ENCODE measurements around the gene GOLGA8A. TPM values are rescaled to one million over a fixed set of nuclear protein-coding genes. Genes with fewer than 3 reads are reported as not detected.
A peak's percentile ranks its signal among the peaks of the same experiment; 100 is the strongest.
"Not testable (repeated sequence)": the region's sequence is repeated elsewhere in the genome, so short reads cannot be mapped to it uniquely, and the experiment has no call there.

The GOLGA8A gene
- total RNA-seq, 2 experiments from 2014 or later: 65.3 to 72.9 TPM

DNA sequence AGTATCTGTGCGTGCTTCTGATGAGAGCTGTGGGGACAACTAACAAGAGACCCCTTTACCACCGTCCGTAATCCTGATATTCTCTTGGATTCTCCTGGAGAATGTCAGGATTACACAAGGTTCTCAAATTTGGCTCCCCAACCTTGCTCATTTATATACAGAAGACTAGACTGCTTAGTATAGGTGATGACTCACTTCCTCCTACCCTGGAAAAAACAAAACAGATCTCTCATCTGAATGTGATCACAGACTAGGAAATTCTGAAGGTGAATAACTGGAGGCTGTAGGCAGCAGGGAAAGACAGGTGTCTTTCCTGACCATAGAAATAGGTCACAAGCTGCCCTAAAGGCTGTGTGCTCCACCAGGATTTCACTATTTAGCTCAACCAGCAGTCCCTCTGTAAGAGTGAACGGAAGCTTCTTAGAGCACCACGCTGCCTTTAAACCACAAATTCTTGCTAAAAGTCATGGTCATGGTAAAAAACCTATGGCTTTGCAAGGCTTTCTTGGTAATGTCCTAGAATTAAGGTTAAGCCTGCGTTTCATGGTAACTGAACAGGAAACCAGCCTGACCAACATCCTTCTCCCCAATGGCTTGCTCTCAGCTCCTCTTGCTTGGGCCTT is 39.9 kb downstream of the GOLGA8A start:
- H3K9me3 Mint-ChIP-seq; CTCF ChIA-PET; POLR2A ChIA-PET; intact Hi-C loops (cut with micrococcal nuclease); H3K27me3 Mint-ChIP-seq; H3K4me3 Mint-ChIP-seq; H3K36me3 Mint-ChIP-seq; H3K27ac Mint-ChIP-seq; H3K4me1 Mint-ChIP-seq (ENCODE audit: low read depth): not testable (repeated sequence)
- DNase-seq: peak; percentile 21

- POLR2A ChIA-PET; H3K9me3 Mint-ChIP-seq; H3K36me3 Mint-ChIP-seq; H3K4me3 Mint-ChIP-seq; H3K27ac Mint-ChIP-seq; intact Hi-C loops (cut with micrococcal nuclease); DNase-seq; CTCF ChIA-PET; H3K4me1 Mint-ChIP-seq (ENCODE audit: low read depth); H3K27me3 Mint-ChIP-seq: not testable (repeated sequence)
Observed at GRCh38 chr15:34392981-34393380, 44.6 kb downstream of the GOLGA8A start.

DNA sequence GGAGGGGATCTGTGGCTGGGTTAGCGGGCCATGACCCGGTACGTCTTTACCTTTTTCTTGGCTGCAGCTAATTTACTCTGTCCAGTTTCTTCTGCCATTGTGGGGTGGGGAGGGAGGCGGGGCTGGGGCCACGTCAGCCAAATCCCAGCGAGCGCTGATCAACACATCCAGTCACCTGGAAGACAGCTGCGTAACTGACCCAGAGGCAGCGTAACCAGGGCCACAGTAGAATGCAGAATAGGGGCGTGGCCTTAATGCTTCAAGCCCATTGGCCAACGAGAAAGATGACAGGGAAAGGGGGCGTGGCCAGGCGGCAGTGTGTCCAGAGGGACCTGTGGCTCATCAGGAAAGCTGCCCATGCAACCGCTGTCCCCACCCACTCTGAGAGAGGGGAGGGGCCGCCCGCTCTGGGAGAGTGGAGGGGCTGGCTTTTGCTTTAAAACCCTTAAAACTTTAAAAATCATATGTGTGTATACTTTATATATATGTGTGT is 48.0 kb downstream of the GOLGA8A start:
- CTCF ChIA-PET; H3K9me3 Mint-ChIP-seq; H3K27me3 Mint-ChIP-seq; DNase-seq; H3K36me3 Mint-ChIP-seq; H3K4me3 Mint-ChIP-seq; POLR2A ChIA-PET; intact Hi-C loops (cut with micrococcal nuclease); H3K27ac Mint-ChIP-seq; H3K4me1 Mint-ChIP-seq (ENCODE audit: low read depth): not testable (repeated sequence)

Other genes with a start within 250 kb of the GOLGA8A start
- gene KATNBL1, start 227.7 kb downstream of the GOLGA8A start, total RNA-seq: 10 to 100 TPM; 44.7 to 56.7 TPM
- gene EMC4, start 212.8 kb downstream of the GOLGA8A start, total RNA-seq: 100 to 1,000 TPM; 107 to 110 TPM
- gene SLC12A6, start 100.0 kb downstream of the GOLGA8A start, total RNA-seq: 10 to 100 TPM; 18.4 to 18.5 TPM
- gene NOP10, start 94.7 kb downstream of the GOLGA8A start, total RNA-seq: 100 to 1,000 TPM; 211 to 214 TPM
- gene NUTM1, start 94.5 kb downstream of the GOLGA8A start, total RNA-seq: not detected
- gene LPCAT4, start 70.6 kb downstream of the GOLGA8A start, total RNA-seq: 10 to 100 TPM; 62.5 to 71.3 TPM
- 100 to 1,000 TPM in 1 of 2 experiments, 10 to 100 TPM in 1; 85.2 to 103 TPM for gene GOLGA8B, start 145.8 kb upstream of the GOLGA8A start, total RNA-seq